Activated CD8-positive, alpha-beta memory T cell treated with anti-CD3 and anti-CD28 coated beads for 36 hours (primary cell): Measurements from ENCODE around the gene PRKRIP1. TPM values are rescaled to one million over a fixed set of nuclear protein-coding genes. Genes with fewer than 3 reads are reported as not detected.
"Not testable (repeated sequence)": the region's sequence is repeated elsewhere in the genome, so short reads cannot be mapped to it uniquely, and the experiment has no call there.

Source experiments
- CTCF ChIA-PET: fragments of 350-600 bp; sonication (Branson Sonifier 250); formaldehyde crosslinking; loops from one replicate; lab custom pipeline; 2021; ENCODE audit warnings: antibody characterized with exemption; lab: Charles Lee
- POLR2A ChIA-PET: fragments of 350-600 bp; sonication (Branson Sonifier 250); formaldehyde crosslinking; loops from one replicate; lab custom pipeline; 2021; ENCODE audit warnings: antibody characterized with exemption; lab: Charles Lee
- total RNA-seq, 2 experiments: library from RNA; stranded (reverse); gene quantifications; one replicate each; pipeline ENCODE4 v1.2.3, GENCODE V29; 2021

The PRKRIP1 gene
- total RNA-seq, 2 experiments from 2014 or later, result 23.8 to 25.5 TPM

- ChIA-PET POLR2A (interaction anchor here (0.5 kb wide), 1 partner anchor 21 kb away, joined by 7 read pairs; no protein-coding TSS in a partner anchor), CTCF (interaction anchor here (0.9 to 3.8 kb wide), 4 partner anchors 8 to 109 kb away, joined by 3 to 9 read pairs (median 4); no protein-coding TSS in a partner anchor)
Measured at GRCh38 chr7:102396710-102397019, 502 bp downstream of the PRKRIP1 start.

DNA sequence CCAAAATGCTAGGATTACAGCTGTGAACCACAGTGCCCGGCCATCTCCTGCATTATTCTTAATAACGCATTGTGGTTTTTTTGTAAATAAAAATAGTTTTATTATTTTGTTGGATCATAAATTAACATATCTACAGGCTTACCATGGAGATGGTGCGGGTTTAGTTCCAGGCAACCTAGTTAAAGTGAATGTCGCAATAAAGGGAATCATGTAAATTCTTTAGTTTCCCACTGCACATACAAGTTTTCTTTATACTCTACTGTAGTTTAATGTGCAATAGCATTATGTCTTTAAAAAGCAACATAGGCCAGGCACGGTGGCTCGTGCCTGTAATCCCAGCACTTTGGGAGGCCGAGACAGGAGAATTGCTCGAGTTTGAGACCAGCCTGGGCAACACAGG is 2.4 kb downstream of the PRKRIP1 start:
- POLR2A ChIA-PET, result interaction anchor here (0.6 kb wide), 1 partner anchor 50 kb away, joined by 4 read pairs; no protein-coding TSS in a partner anchor
- CTCF ChIA-PET, result no interaction called here

- CTCF ChIA-PET, result interaction anchor here (1.4 to 1.5 kb wide), 3 partner anchors 12 to 64 kb away, joined by 3 to 5 read pairs (median 3); partner anchors contain the start of genes ALKBH4 and LRWD1
Measured at GRCh38 chr7:102400360-102400759, 4.2 kb downstream of the PRKRIP1 start.

GRCh38 chr7:102403563-102403962 is 7.4 kb downstream of the PRKRIP1 start:
- ChIA-PET CTCF (interaction anchor here (1.0 to 2.8 kb wide), 3 partner anchors 9 to 34 kb away, joined by 3 to 11 read pairs (median 3); no protein-coding TSS in a partner anchor), POLR2A (no interaction called here)

More at GRCh38 chr7:102400360-102400759, 4.2 kb downstream of the PRKRIP1 start:
- POLR2A ChIA-PET, result no interaction called here

- POLR2A ChIA-PET, result interaction anchor here (0.6 to 0.7 kb wide), 4 partner anchors 19 to 126 kb away, joined by 3 to 4 read pairs (median 3); no protein-coding TSS in a partner anchor
- CTCF ChIA-PET, result interaction anchor here (0.5 to 2.8 kb wide), 13 partner anchors 7 to 597 kb away, joined by 3 to 14 read pairs (median 3); partner anchors contain the start of genes ORAI2 and PRKRIP1
Measured at GRCh38 chr7:102404005-102404861, 8.1 kb downstream of the PRKRIP1 start.

- ChIA-PET POLR2A (interaction anchor here (0.6 to 0.7 kb wide), 4 partner anchors 18 to 127 kb away, joined by 3 to 4 read pairs (median 3); no protein-coding TSS in a partner anchor), CTCF (interaction anchor here (0.8 to 2.8 kb wide), 10 partner anchors 8 to 47 kb away, joined by 3 to 14 read pairs (median 4); partner anchors contain the start of genes ORAI2 and PRKRIP1)
Measured at GRCh38 chr7:102404862-102405188, 8.7 kb downstream of the PRKRIP1 start.

DNA sequence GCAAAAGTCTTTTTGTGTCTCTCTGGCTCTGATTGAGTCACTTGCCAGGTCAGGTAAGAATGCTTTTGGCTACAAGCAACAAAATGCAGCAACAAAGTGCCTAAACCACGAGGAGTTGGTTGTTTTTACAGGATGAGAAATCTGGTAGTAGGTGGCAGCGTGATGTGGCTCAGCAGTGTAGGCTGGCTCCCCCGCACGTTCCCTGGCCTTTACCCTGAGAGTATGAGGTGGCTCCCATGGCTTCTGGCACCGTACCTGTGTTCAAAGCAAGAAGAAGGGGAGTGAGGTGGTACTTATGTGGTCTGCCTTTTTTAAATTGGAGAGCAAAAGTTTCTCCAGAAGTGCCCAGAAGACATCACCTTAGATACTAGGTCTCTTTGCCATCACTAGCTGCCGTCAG is 11.7 kb downstream of the PRKRIP1 start:
- ChIA-PET CTCF (interaction anchor here (1.3 kb wide), 1 partner anchor 30 kb away, joined by 3 read pairs; no protein-coding TSS in a partner anchor), POLR2A (no interaction called here)

- POLR2A ChIA-PET, result not testable (repeated sequence)
- CTCF ChIA-PET, result interaction anchor here (1.3 kb wide), 1 partner anchor 30 kb away, joined by 3 read pairs; no protein-coding TSS in a partner anchor
Measured at GRCh38 chr7:102408530-102408929, 12.4 kb downstream of the PRKRIP1 start.

- ChIA-PET CTCF (no interaction called here), POLR2A (interaction anchor here (1.4 kb wide), 1 partner anchor 16 kb away, joined by 3 read pairs; no protein-coding TSS in a partner anchor)
Measured at GRCh38 chr7:102409340-102409739, 13.2 kb downstream of the PRKRIP1 start.

DNA sequence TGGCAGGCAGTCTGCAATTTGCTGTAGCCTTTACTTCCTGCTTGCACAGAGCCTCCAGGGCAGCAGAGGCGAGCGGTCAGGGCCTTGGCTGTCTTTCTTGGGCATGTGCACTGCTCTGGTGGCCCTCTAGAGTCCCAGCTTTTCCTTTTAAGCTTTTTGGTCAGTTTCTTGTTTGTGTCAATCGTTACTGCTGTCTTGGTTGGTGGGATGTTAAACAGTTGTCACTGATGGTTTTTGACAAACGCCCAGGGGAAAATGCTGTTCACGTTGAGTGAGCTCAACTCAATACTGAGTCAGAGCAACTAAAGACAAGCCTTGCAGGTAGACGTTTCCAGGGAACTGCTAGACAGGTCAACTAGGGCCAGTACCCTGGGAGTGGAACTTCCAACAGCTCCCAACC is 14.0 kb downstream of the PRKRIP1 start:
- CTCF ChIA-PET, result no interaction called here
- POLR2A ChIA-PET, result interaction anchor here (1.4 kb wide), 1 partner anchor 15 kb away, joined by 3 read pairs; no protein-coding TSS in a partner anchor

- ChIA-PET CTCF (interaction anchor here (0.6 kb wide), 1 partner anchor 55 kb away, joined by 3 read pairs; no protein-coding TSS in a partner anchor), POLR2A (interaction anchor here (1.4 kb wide), 1 partner anchor 15 kb away, joined by 3 read pairs; no protein-coding TSS in a partner anchor)
Measured at GRCh38 chr7:102410918-102411317, 14.8 kb downstream of the PRKRIP1 start.

- ChIA-PET POLR2A (interaction anchor here (0.8 kb wide), 1 partner anchor 19 kb away, joined by 3 read pairs; no protein-coding TSS in a partner anchor), CTCF (interaction anchor here (1.2 to 1.6 kb wide), 4 partner anchors 8 to 38 kb away, joined by 3 to 5 read pairs (median 4); no protein-coding TSS in a partner anchor)
Measured at GRCh38 chr7:102412548-102412947, 16.4 kb downstream of the PRKRIP1 start.

GRCh38 chr7:102413091-102413490 is 16.9 kb downstream of the PRKRIP1 start:
- ChIA-PET POLR2A (interaction anchor here (0.8 kb wide), 1 partner anchor 19 kb away, joined by 3 read pairs; no protein-coding TSS in a partner anchor), CTCF (interaction anchor here (1.2 to 1.6 kb wide), 4 partner anchors 9 to 37 kb away, joined by 3 to 5 read pairs (median 4); no protein-coding TSS in a partner anchor)

DNA sequence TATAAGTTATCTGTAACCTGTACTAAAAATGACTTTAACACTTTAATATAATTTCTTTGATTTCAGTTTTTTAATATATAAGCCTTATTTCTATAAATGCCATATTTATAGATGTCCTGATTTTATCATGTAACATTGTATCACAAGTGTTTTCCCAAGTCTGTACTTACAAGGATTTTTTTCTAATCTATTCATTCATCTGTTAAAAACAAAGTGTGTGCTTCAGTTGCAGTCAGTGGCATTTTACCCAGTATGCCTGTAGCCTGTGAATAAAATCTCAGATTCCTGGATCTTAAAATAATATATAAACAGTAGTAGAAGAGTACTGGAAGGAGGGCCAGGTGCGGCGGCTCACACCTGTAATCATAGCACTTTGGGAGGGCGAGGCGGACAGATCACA is 17.4 kb downstream of the PRKRIP1 start:
- ChIA-PET CTCF (interaction anchor here (1.2 to 4.2 kb wide), 3 partner anchors 9 to 12 kb away, joined by 3 to 25 read pairs (median 5); no protein-coding TSS in a partner anchor), POLR2A (no interaction called here)

- ChIA-PET POLR2A (interaction anchor here (1.4 to 3.3 kb wide), 2 partner anchors 10 to 16 kb away, joined by 8 to 30 read pairs; no protein-coding TSS in a partner anchor), CTCF (interaction anchor here (0.8 to 4.2 kb wide), 6 partner anchors 10 to 35 kb away, joined by 3 to 25 read pairs (median 7); partner anchors contain the start of gene PRKRIP1)
Measured at GRCh38 chr7:102415685-102416225, 19.6 kb downstream of the PRKRIP1 start.

- POLR2A ChIA-PET, result interaction anchor here (1.4 to 3.3 kb wide), 2 partner anchors 10 to 16 kb away, joined by 8 to 30 read pairs; no protein-coding TSS in a partner anchor
- CTCF ChIA-PET, result interaction anchor here (0.7 to 4.2 kb wide), 6 partner anchors 9 to 1717 kb away, joined by 3 to 25 read pairs (median 7); no protein-coding TSS in a partner anchor
Measured at GRCh38 chr7:102416406-102416805, 20.2 kb downstream of the PRKRIP1 start.

DNA sequence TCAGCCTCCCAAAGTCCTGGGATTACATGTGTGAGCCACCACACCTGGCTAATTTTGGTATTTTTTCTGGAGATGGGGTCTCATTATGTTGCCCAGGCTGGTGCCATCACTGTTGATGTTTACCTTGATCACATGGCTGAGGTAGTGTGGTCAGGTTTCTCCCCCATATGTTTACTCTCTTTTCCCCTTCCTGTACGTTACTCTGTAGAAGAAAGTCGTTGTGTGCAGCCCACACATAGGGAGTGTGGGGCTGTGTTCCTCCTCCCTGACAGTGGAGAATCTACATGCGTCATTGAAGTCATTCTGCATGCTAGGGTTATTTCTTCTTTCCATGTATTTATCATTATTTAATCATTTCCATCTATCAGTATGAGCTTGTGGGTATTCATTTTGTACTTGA is 20.9 kb downstream of the PRKRIP1 start:
- POLR2A ChIA-PET, result interaction anchor here (0.6 to 3.3 kb wide), 3 partner anchors 9 to 20 kb away, joined by 3 to 30 read pairs (median 7); no protein-coding TSS in a partner anchor
- CTCF ChIA-PET, result interaction anchor here (0.7 to 4.2 kb wide), 5 partner anchors 9 to 1716 kb away, joined by 3 to 25 read pairs (median 7); no protein-coding TSS in a partner anchor

DNA sequence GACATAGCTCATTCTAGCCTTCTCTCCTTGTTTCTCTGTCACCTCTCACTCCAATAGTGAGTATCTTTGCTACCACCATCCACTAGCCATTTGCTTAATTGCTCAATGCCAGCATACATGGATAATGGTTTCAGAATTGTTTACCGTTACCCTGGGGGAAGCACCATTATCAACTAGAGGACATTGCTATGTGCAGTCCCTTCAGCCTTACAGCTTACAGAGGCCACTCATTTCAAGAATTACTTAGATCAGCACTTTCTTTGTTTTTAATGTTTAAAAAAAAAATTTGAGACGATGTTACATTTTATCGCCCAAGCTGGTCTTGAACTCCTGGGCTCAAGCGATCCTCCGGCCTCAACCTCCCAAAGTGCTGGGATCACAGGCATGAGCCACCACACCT is 22.4 kb downstream of the PRKRIP1 start:
- CTCF ChIA-PET, result interaction anchor here (0.7 to 2.1 kb wide), 4 partner anchors 14 to 48 kb away, joined by 3 to 6 read pairs (median 4); no protein-coding TSS in a partner anchor
- POLR2A ChIA-PET, result no interaction called here
